Ovary (tissue), 9 donors: ENCODE measurements around the gene MAP1LC3B2. TPM values are rescaled to one million over a fixed set of nuclear protein-coding genes. Genes with fewer than 3 reads are reported as not detected.

ENCODE experiments used
- DNase-seq, 5 donors: peaks; one replicate each; pipeline ENCODE4 v3.0.0-alpha.2; 2019 to 2020
- H3K27ac ChIP-seq, 2 donors: fragments of 200-600 bp; one replicate each; pipeline versions ENCODE4 v1.5.1 to v1.8.0; 2019 to 2022
- H3K27me3 ChIP-seq: fragments of 200-600 bp; one replicate; pipeline ENCODE4 v1.8.0; 2022
- H3K36me3 ChIP-seq: fragments of 200-600 bp; sonication (generic); one replicate; pipeline ENCODE4 v1.5.1; 2019
- H3K4me1 ChIP-seq: one replicate; pipeline ENCODE4 v1.8.1; 2013; ENCODE audit warnings: mild to moderate bottlenecking, moderate library complexity; ENCODE audit not compliant: insufficient read depth
- H3K4me3 ChIP-seq: fragments of 200-600 bp; sonication (generic); one replicate; pipeline ENCODE4 v1.5.1; 2017
- H3K9me3 ChIP-seq, 2 donors: fragments of 200-600 bp in 1 of 2; sonication (generic) in 1 of 2; one replicate each; pipeline versions ENCODE4 v1.5.1 to v1.8.1; 2013 to 2019; ENCODE audit warnings: mild to moderate bottlenecking in 1 of 2, moderate library complexity in 1 of 2
- EP300 ChIP-seq: sonication (generic); formaldehyde crosslinking; IDR thresholded peaks from one replicate; pipeline ENCODE4 v1.6.1; 2017; ENCODE audit warnings: antibody characterized with exemption
- POLR2A ChIP-seq: fragments of 450-650 bp; IDR thresholded peaks from one replicate; pipeline ENCODE4 v1.6.1; 2017; ENCODE audit warnings: antibody characterized with exemption, mild to moderate bottlenecking, moderate library complexity
- WGBS, 3 donors: extraction: QIAGEN DNeasy Blood & Tissue Kit in 1 of 3; methylation state at CpG; one replicate each; pipeline versions ENCODE4 v1.1.5 to v1.1.7; 2013 to 2017; 5-methylcytosine and 5-hydroxymethylcytosine counted together
- intact Hi-C, 4 donors: fragments of 100-400 bp; cut with DNase I; formaldehyde crosslinking; loops; one replicate each; pipeline versions ENCODE4 v1.11.0 to v1.15.1; 2022 to 2023
- polyA plus RNA-seq, 2 donors: library from polyadenylated mRNA; stranded (reverse); fragments of 200-250 nt in 1 of 2; fragments of 350-450 nt in 1 of 2; fragmentation: Illumina TruSeq in 1 of 2; extraction: RNeasy Lipid Tissue Mini Kit (QIAGEN cat#74804) in 1 of 2; gene quantifications; one replicate each; pipeline ENCODE4 v1.2.3, GENCODE V29; 2013 to 2014
- total RNA-seq, 7 donors: library from RNA; depleted of rRNA in 2 of 7; stranded (reverse); fragments of >200 nt in 2 of 7; fragmentation: NEBNext Ultra II Directional in 3 of 7; extraction: Animal tissue kit (Norgen Biotek cat#: 25700) in 3 of 7; gene quantifications; one replicate each; pipeline versions ENCODE4 v1.1.0 to v1.2.4, GENCODE V29; 2016 to 2023
- TF ChIP-seq, protein P1 (sequence below), 3 donors: fragments of 450-650 bp in 2 of 3; fragments of 200-600 bp in 1 of 3; IDR thresholded peaks; one replicate each; pipeline versions ENCODE4 v1.5.1 to v1.8.0; 2016 to 2022; ENCODE audit warnings: antibody characterized with exemption in 3 of 3, mild to moderate bottlenecking in 1 of 3
- donor health status: DM: no; HTN: no; CAD: no; lungs with moderate emphysema.
- donor health status: DM: no; HTN: no; CAD: no.
- donor health status: Bipolar disorder and iron deficiency.
- donor health status: DM: yes; HTN: yes; CAD: no.
- donor health status: DM: no; HTN: no; CAD: no.
- donor health status: DM: yes; HTN: yes; CAD: no.

Gene MAP1LC3B2
- total and polyA plus RNA-seq, 9 donors = 0.80 to 9.9 (median 3.1) TPM

DNA sequence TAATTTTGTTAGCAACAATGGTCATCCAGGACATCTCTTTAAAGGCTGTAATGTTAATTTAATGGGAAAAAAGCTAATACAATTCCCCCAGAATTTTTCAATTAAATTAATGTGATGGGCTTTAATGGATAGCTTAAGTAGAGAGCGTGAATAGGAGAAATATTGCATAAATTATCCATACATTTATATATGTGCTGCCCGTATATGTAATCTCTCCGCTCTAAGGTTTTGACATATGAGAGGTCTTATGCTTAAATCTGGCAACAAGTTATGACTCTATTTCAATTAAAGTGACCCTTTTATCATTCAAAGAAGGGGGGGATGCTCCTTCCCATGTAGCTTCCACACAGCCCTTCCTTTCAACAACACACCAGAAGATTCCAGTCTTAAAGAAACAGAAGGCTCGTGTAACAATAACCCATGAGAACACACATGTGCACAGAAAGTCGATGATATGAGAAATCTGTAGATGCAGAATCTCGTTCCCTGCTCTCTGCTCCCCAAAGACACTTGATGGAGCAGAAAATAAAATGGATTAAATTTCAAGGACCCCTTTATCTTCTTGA, 24.0 kb downstream of the MAP1LC3B2 start:
- Histone ChIP-seq H3K4me1 (peaks cover 6% of the 10 kb centered on the region), H3K4me3 (no peak overlapping the region), H3K36me3 (no peaks in the 10 kb centered on the region), H3K27ac (no peak overlapping the region), H3K9me3 (no peaks in the 10 kb centered on the region), H3K27me3 (no peaks in the 10 kb centered on the region)
- TF ChIP-seq EP300 = no peak
- TF ChIP-seq POLR2A = no peak
- TF ChIP-seq, protein P1, sequence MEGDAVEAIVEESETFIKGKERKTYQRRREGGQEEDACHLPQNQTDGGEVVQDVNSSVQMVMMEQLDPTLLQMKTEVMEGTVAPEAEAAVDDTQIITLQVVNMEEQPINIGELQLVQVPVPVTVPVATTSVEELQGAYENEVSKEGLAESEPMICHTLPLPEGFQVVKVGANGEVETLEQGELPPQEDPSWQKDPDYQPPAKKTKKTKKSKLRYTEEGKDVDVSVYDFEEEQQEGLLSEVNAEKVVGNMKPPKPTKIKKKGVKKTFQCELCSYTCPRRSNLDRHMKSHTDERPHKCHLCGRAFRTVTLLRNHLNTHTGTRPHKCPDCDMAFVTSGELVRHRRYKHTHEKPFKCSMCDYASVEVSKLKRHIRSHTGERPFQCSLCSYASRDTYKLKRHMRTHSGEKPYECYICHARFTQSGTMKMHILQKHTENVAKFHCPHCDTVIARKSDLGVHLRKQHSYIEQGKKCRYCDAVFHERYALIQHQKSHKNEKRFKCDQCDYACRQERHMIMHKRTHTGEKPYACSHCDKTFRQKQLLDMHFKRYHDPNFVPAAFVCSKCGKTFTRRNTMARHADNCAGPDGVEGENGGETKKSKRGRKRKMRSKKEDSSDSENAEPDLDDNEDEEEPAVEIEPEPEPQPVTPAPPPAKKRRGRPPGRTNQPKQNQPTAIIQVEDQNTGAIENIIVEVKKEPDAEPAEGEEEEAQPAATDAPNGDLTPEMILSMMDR (IDR thresholded peaks at IDR 0.05) = no peak
- intact Hi-C loops = loop anchor here in 1 of 4 donors (5.0 to 10.0 kb wide), 2 partner anchors 46 to 128 kb away; no protein-coding TSS in a partner anchor
- WGBS, 3 donors = 43 to 57% (median 55%) methylated on average over 6 of the region's 6 CpGs
- DNase-seq = no peak

DNA sequence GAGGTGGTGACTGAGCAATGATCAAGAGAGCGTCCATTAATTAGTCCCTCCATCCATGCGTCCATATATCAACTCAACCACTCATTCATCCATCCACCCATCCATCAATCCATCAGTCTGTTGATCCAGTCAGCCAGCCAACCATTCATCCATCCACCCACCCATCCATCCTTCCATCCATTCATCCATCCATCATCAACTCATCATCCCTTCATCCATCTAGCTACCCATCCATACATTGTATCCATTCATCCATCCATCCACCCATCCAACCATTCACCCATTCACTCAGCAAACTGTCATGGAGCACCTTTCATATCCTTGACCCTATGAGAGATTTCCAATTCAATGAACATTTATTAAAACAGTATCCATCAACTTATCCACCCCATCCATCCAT, 28.1 kb downstream of the MAP1LC3B2 start:
- H3K27me3 ChIP-seq = no peaks in the 10 kb centered on the region
- no peaks in the 10 kb centered on the region for H3K9me3 ChIP-seq
- no peak for DNase-seq
- intact Hi-C loops = loop anchor here in 1 of 4 donors (10.0 kb wide), 1 partner anchor 132 kb away; no protein-coding TSS in a partner anchor
- no peak for TF ChIP-seq EP300
- TF ChIP-seq, protein P1 (IDR thresholded peaks at IDR 0.05) = no peak
- TF ChIP-seq POLR2A = no peak
- peaks cover 7% of the 10 kb centered on the region for H3K4me1 ChIP-seq
- 96 to 98% (median 97%) methylated on average over 2 of the region's 2 CpGs for WGBS, 3 donors
- no peaks in the 10 kb centered on the region for H3K36me3 ChIP-seq
- no peak overlapping the region for H3K27ac ChIP-seq
- H3K4me3 ChIP-seq = no peak overlapping the region

DNA sequence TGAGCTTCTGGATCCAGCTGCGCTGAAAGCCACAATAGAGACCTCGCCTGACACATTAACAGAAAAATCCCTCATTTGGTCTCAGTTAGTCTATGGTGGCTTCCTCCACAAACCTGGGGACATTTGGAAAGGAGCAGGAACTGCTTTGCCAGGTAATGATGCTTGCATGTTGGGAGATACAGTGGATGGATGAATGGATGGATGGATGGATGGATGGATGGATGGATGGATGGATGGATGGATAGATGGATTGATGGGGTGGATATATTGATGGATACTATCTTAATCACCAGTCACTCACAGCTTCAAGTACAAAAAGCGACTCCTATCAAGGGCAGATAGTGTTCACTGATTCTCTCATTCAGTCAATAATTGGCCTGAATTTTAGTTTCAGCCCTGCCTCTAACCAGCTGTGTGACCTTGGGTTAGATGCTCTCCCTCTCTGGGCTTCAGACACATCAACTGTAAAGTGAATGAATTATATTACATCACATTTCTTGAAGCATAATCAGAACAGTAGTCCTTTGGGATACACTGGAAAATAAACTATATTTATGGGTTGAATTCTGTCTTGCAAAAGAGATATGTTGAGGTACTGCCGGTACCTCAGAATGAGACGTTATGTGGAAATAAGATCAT, 29.3 kb downstream of the MAP1LC3B2 start:
- no peak overlapping the region for H3K27ac ChIP-seq
- DNase-seq = no peak
- intact Hi-C loops = loop anchor here in 1 of 4 donors (10.0 kb wide), 1 partner anchor 134 kb away; no protein-coding TSS in a partner anchor

DNA sequence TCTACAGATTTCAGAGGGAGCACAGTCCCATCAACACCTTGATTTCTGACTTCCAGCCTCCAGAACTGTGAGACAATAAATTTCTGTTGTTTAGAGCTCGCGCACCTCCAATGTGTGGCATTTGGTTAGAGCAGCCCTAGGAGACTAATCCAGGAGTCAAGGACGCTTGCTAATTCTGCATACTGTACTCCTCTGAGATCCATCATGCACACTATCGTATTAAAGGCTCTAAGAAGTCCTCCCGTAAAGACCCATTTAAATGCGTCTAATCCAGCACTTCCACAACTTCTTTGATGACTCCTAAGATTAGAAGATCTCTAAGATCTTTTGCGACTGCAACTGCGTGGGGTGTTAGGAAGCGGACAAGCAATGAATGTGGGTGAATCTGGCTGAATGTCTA, 30.4 kb downstream of the MAP1LC3B2 start:
- no peak for TF ChIP-seq EP300
- TF ChIP-seq POLR2A = no peak
- TF ChIP-seq, protein P1 (IDR thresholded peaks at IDR 0.05) = no peak
- H3K9me3 ChIP-seq = no peaks in the 10 kb centered on the region
- no peak for DNase-seq
- no peaks in the 10 kb centered on the region for H3K36me3 ChIP-seq
- no peaks in the 10 kb centered on the region for H3K27me3 ChIP-seq
- WGBS, 3 donors = 58 to 77% (median 67%) methylated on average over 9 of the region's 9 CpGs
- no peak overlapping the region for H3K27ac ChIP-seq
- H3K4me1 ChIP-seq = peaks cover 12% of the 10 kb centered on the region
- intact Hi-C loops = loop anchor here in 1 of 4 donors (10.0 kb wide), 1 partner anchor 135 kb away; no protein-coding TSS in a partner anchor
- H3K4me3 ChIP-seq = no peak overlapping the region

More for the DNA sequence above, 29.3 kb downstream of the MAP1LC3B2 start:
- Histone ChIP-seq H3K36me3 (no peaks in the 10 kb centered on the region), H3K4me1 (peaks cover 8% of the 10 kb centered on the region), H3K4me3 (no peak overlapping the region), H3K27me3 (no peaks in the 10 kb centered on the region), H3K9me3 (no peaks in the 10 kb centered on the region)
- no peak for TF ChIP-seq POLR2A
- no peak for TF ChIP-seq EP300
- TF ChIP-seq, protein P1 (IDR thresholded peaks at IDR 0.05) = no peak
- 96 to 98% (median 98%) methylated on average over 5 of the region's 5 CpGs for WGBS, 3 donors
